ENCODE data around the gene TNIK. TPM values are rescaled to one million over a fixed set of nuclear protein-coding genes. Genes with fewer than 3 reads are reported as not detected.
A peak's percentile ranks its signal among the peaks of the same experiment; 100 is the strongest.

TNIK gene
- total RNA-seq, 6 experiments from 2014 or later, result 10.6 to 17.2 (median 11.8) TPM

DNA sequence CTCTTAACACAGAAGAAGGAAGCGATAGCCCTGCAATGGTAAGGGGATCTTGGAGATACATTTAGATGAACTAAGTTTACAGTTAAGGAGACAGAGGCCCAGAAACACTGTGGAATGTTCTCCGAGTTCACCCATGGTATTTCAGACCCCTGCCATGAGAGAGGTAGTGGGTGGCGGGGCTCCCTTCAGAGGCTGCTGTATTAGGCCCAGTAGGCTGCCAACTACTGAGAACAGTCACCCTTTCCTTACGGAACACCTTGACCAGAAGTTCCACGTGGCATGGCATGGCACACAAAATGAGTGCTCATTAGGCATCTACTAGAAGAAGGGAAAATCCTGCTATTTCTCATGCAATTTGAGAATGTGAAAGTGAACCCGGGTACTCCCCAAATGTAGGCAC is 195.4 kb downstream of the TNIK start:
- H3K27me3 Mint-ChIP-seq (ENCODE audit: insufficient read depth), result no peaks in the 10 kb centered on the region
- H3K36me3 Mint-ChIP-seq (ENCODE audit: low read depth), result no peaks in the 10 kb centered on the region
- peaks cover 48% of the 10 kb centered on the region for H3K4me1 Mint-ChIP-seq (ENCODE audit: low read depth)

DNA sequence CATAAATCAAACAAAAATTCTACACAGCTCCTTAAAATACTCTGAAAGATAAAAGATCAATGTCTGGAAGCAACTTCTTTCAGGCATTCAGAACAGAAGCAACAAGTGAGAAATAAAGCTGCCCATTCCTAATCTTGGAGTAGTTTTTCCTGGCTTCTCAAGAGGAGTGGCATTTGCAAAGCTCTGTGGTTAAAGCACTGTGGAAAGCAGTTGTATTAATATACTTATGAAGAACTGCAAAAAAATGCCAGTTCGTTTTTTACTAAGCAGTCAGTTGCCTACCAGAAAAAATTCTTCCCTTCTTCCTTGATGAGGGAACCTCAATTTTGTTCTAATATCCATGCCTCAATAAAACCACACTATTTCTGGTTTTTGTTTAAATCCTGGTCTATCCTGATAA is 197.8 kb downstream of the TNIK start:
- Mint-ChIP-seq H3K4me1 (ENCODE audit: low read depth) (peaks cover 64% of the 10 kb centered on the region), H3K4me3 (0 out of 2 replicates have a peak overlapping the region, but pooled peaks have one; percentile 11), H3K36me3 (ENCODE audit: low read depth) (no peaks in the 10 kb centered on the region), H3K27me3 (ENCODE audit: insufficient read depth) (no peaks in the 10 kb centered on the region), H3K9me3 (no peaks in the 10 kb centered on the region), H3K27ac (peak overlapping the region; percentile 42; the same call in 1 of the 2 replicates)
- peak; percentile 50 for DNase-seq
- TF ChIP-seq, protein P1, sequence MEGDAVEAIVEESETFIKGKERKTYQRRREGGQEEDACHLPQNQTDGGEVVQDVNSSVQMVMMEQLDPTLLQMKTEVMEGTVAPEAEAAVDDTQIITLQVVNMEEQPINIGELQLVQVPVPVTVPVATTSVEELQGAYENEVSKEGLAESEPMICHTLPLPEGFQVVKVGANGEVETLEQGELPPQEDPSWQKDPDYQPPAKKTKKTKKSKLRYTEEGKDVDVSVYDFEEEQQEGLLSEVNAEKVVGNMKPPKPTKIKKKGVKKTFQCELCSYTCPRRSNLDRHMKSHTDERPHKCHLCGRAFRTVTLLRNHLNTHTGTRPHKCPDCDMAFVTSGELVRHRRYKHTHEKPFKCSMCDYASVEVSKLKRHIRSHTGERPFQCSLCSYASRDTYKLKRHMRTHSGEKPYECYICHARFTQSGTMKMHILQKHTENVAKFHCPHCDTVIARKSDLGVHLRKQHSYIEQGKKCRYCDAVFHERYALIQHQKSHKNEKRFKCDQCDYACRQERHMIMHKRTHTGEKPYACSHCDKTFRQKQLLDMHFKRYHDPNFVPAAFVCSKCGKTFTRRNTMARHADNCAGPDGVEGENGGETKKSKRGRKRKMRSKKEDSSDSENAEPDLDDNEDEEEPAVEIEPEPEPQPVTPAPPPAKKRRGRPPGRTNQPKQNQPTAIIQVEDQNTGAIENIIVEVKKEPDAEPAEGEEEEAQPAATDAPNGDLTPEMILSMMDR (IDR thresholded peaks at IDR 0.05), result no peak

More for the DNA sequence above, 195.4 kb downstream of the TNIK start:
- TF ChIP-seq, protein P1 (IDR thresholded peaks at IDR 0.05), result no peak
- DNase-seq, result no peak
- Mint-ChIP-seq H3K4me3 (no peak overlapping the region), H3K9me3 (no peaks in the 10 kb centered on the region), H3K27ac (no peak overlapping the region)

DNA sequence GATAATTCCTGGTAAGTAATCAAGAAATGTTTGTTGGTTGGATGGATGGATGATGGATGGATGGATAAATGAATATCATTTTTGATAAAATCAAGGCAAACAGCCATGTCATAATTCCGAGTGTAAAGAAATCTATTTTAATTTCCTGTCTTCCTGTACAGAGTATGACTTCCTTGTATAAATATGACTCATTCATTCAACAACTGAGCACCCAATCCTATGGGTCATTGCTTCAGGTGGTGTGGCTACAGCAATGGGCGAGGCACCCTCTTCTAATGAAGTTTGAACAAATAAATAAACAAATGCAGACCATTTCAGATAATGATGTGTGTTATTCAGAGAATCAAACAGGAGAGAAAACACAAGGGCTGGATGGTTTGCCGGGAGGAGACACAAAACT is 198.7 kb downstream of the TNIK start:
- TF ChIP-seq, protein P1 (IDR thresholded peaks at IDR 0.05), result no peak
- Mint-ChIP-seq H3K9me3 (no peaks in the 10 kb centered on the region), H3K27me3 (ENCODE audit: insufficient read depth) (no peaks in the 10 kb centered on the region), H3K4me1 (ENCODE audit: low read depth) (peaks cover 66% of the 10 kb centered on the region), H3K4me3 (no peak overlapping the region; the same call in 1 of the 2 replicates), H3K36me3 (ENCODE audit: low read depth) (no peaks in the 10 kb centered on the region), H3K27ac (peak overlapping the region; percentile 35; the same call in 1 of the 2 replicates)
- no peak for DNase-seq

DNA sequence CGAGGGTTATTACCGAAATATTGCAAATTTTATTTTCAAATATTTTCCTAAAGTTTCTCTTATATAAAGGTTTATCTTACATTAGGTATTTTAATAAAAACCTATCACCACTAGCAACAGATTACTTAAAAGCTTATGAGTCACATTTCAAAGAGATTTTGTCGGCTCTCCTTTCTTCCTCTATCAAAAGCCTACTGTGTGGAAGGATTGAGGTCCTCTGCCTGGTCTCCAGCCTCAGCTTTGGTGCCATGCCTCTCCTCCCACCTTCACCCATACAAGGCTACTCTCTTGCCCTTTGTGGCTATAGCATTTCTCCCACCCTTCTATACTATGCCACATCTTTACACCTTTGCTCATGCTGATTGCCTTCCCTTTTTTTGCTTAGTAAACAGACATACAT is 199.3 kb downstream of the TNIK start:
- H3K4me1 Mint-ChIP-seq (ENCODE audit: low read depth), result peaks cover 67% of the 10 kb centered on the region
- TF ChIP-seq, protein P1 (IDR thresholded peaks at IDR 0.05), result no peak
- no peak overlapping the region for H3K27ac Mint-ChIP-seq
- no peaks in the 10 kb centered on the region for H3K27me3 Mint-ChIP-seq (ENCODE audit: insufficient read depth)
- H3K4me3 Mint-ChIP-seq, result no peak overlapping the region; the same call in 1 of the 2 replicates
- no peak for DNase-seq
- H3K9me3 Mint-ChIP-seq, result no peaks in the 10 kb centered on the region
- no peaks in the 10 kb centered on the region for H3K36me3 Mint-ChIP-seq (ENCODE audit: low read depth)

DNA sequence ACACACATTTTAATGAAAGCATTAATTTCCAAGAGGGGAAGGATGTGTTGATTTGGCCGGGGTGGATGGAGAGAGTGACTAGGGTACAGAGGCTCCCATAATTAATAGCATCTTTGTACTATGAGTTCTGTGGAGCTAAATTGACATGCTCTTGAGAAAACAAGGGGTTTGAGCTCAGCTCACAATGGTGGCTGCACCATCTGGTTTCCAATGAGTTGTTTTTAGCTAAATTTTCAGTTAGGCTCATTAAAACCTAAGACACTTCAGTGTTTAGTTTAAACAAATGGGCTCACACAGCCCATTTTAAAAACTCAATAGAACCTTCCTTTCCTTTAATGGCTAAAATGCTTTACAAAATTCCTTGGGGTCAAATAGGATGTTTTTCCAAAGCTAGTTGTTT is 199.7 kb downstream of the TNIK start:
- H3K27me3 Mint-ChIP-seq (ENCODE audit: insufficient read depth), result no peaks in the 10 kb centered on the region
- DNase-seq, result no peak
- no peak overlapping the region for H3K27ac Mint-ChIP-seq
- H3K4me3 Mint-ChIP-seq, result no peak overlapping the region
- H3K4me1 Mint-ChIP-seq (ENCODE audit: low read depth), result peaks cover 67% of the 10 kb centered on the region
- no peaks in the 10 kb centered on the region for H3K9me3 Mint-ChIP-seq
- H3K36me3 Mint-ChIP-seq (ENCODE audit: low read depth), result no peaks in the 10 kb centered on the region
- TF ChIP-seq, protein P1 (IDR thresholded peaks at IDR 0.05), result no peak

DNA sequence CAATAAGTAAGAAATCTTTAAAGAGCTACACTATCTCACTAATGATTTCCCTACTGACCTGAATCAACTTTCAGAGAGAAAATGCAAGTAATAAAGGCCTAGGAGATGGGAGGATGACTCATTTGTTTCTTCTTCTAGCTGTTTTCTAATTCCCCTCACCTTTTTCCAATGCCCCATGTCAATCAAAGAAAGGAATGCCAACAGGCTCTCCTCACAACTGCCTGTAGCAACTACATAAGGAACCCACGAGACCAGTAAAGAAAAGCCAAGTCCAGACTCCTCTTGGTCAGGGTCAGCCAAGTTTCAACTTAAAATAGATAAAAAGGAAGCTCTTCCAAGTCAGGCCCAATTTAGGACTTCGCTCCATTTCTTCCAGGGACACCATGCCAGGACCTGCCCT is 201.9 kb downstream of the TNIK start:
- DNase-seq, result no peak
- peaks cover 81% of the 10 kb centered on the region for H3K4me1 Mint-ChIP-seq (ENCODE audit: low read depth)
- TF ChIP-seq, protein P1 (IDR thresholded peaks at IDR 0.05), result no peak
- H3K36me3 Mint-ChIP-seq (ENCODE audit: low read depth), result no peaks in the 10 kb centered on the region
- H3K27me3 Mint-ChIP-seq (ENCODE audit: insufficient read depth), result no peaks in the 10 kb centered on the region
- H3K4me3 Mint-ChIP-seq, result peak overlapping the region; percentile 44; the same call in 1 of the 2 replicates
- H3K9me3 Mint-ChIP-seq, result no peaks in the 10 kb centered on the region
- H3K27ac Mint-ChIP-seq, result peak overlapping the region; percentile 74

All from HFFc6 (cell line).